CD4-positive, alpha-beta T cell treated with Interleukin-21 for 1 hour (primary cell): ENCODE measurements around the gene EGR1.
"Not testable (repeated sequence)": the region's sequence is repeated elsewhere in the genome, so short reads cannot be mapped to it uniquely, and the experiment has no call there.

Experiments used
- DNase-seq: peaks from one replicate; pipeline ENCODE4 v3.0.0-alpha.2; 2020

The EGR1 gene

GRCh38 chr5:138469540-138470321, 4.5 kb downstream of the EGR1 start:
- DNase-seq, result peak; percentile 67

DNA sequence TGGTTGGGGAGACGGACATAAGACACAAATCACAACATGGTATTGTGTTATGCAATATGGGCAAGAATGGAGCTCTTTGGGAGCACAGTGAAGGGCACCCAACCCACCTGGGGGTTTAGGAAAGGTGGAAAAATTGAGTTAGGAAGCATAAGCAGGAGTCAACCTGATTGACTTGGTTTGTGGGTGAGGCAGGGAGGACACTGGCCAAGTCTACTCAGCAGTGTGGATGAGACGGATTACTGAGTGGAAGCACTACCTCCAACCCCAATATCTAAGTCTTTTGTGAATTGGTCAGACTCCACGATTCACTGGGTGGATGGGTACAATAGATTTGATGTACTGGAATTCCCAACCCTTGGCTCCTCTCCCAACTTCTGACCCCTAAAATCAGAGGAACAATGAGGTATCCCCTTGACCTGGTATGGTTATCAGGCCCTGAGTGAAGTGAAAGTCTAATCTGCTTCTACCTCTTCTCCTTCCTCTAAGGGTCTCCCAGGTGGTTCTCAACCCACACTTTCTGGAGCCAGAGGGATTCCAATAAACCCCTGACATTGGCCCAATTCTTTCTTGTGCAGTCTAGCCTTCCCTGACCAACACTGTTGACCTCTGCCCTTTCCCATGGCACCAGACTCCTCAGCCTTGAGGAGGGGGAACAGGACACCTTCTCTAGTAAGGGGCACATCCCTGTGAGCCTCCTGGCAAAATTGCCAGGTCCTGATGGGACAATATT, 5.2 kb downstream of the EGR1 start:
- DNase-seq, result peak; percentile 38

- no peak for DNase-seq
Measured at GRCh38 chr5:138471052-138471361, 5.7 kb downstream of the EGR1 start.

DNA sequence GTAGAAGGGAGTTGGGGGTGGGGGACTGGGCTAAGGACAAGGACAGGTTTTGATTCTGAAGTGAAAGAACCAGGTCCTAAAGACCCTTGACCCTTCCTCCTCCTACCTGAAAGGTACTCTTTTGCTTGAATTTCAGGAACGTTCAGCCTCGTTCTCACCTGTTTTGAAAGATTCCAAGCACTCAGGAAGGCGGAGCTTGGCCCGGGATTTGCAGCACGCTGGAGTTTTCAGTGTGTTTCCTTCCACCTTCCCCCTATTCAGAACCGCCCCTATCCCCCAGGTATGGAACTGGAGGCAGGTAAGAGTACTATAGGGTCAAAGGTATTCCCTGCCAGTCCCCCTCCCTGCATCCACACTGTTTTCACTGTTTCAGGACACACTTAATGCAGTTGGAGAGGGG, 7.1 kb downstream of the EGR1 start:
- no peak for DNase-seq

DNA sequence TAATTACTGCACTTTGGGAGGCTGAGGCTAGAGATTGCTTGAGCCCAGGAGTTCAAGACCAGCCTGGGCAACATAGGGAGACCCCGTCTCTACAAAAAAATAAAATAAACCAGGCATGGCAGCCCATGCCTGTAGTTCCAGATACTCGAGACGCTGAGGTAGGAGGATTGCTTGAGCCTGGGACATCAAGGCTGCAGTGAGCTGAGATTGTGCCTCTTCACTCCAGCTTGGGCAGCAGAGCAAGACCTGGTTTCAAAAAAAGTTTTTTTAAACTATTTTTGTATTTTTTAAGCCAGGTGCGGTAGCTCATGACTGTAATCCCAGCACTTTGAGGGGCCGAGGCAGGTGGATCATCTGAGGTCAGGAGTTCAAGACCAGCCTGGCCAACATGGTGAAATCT, 7.9 kb downstream of the EGR1 start:
- not testable (repeated sequence) for DNase-seq

DNA sequence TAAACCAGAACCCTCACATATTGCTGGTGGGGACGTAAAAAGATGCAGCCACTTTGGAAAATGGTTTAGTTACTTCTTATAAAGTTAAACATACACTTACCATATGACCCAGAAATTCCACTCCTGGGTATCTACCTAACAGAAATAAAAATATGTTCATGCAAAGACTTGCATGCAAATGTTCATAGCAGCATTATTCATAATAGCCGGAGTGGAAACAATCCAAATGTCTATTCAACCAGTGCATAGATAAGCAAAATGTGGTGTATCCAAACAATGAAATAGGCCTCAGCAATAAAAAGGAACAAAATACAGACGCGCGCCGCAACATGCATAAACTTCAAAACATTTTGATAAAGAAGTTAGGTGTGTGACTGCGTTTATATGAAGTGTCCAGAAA, 11.6 kb downstream of the EGR1 start:
- DNase-seq, result no peak

DNA sequence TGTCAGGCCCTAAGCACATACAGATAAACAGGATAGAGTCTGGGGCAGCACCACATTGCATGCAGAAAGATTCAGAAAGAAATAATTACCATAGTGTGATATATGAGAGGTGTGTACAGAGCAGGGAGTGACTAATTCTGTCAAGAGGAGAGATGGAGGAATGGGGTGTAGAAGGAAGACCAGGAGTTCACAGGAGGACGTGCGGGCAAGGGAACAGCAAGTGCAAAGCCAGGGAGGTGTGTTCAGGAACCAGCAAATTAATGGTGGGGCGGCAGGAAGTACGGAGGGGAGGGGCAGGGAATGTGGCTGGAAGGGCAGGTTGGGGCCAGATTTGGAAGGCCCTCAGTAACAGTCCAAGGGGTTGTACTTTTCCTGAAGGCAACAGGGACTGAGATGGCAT, 17.4 kb downstream of the EGR1 start:
- no peak for DNase-seq

- DNase-seq, result no peak
Measured at GRCh38 chr5:138488481-138488945, 23.2 kb downstream of the EGR1 start.

GRCh38 chr5:138489683-138490061, 24.4 kb downstream of the EGR1 start:
- DNase-seq, result no peak

DNA sequence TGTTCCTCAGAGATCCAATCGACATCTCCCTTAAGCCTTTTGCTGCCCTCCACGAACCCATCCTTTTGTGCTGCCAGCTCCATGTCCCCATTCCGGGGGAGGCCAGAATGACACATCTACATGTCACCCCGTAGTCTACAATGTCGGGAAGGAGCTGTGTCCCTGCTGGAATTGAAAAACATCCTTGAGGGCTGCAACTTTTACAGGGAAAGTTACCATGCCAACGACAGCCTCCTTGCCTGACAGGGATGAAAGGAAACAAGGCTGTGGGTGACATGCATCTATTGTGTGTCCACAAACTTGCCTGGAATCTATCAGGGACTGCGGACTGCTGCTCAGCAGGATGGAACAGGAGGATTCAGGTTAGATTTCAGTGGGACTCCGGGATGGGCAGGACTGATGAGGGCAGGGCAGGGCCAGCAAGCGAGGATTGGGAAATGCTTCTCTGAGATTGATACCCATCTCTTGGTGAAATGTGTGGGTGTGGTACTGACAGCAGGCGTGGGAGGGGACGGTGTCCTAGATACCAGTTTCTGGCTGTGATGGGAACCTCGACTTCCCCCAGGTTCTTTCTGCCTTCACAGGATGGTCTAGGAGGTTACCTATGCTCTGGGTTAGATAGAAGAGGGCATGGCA, 25.5 kb downstream of the EGR1 start:
- DNase-seq, result no peak

- no peak for DNase-seq
Measured at GRCh38 chr5:138491284-138491648, 26.0 kb downstream of the EGR1 start.

- DNase-seq, result peak; percentile 90
Measured at GRCh38 chr5:138491669-138492559, 26.6 kb downstream of the EGR1 start.

GRCh38 chr5:138492560-138493045, 27.3 kb downstream of the EGR1 start:
- no peak for DNase-seq

DNA sequence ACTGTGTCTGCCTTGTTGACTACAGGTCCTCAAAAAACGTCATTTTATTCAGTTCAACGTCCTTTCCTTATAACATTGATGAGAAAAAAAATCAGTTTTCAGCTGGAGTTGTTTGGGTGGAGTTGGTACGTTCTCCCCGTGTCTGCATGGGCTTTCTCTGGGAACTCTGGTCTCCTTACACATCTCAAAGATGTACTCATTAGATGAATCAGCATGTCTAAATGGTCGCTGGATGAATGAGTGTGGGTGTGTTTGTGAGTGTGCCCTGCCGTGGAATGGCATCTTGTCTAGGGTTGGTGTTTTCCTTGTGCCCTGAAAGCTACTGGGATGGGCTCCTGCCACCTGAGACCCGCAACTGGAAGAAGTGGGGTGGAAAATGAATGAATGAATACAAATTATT, 30.1 kb downstream of the EGR1 start:
- DNase-seq, result no peak

DNA sequence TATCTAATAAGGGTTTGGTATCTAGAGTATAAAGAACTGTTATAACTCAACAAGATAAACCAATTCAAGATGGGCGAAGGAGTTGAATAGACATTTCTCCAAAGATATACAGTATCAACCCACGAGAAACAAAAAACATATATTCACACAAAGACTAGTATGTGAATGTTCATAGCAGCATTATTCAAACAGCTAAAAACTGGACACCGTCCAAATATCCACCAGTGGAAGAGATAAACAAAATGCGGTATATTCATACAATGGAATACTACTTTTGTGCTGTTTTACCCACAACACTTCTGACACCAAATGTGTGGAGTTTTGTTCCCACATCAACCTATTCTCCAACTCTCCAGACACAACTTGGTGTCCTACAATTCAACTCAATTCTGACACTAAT, 33.1 kb downstream of the EGR1 start:
- no peak for DNase-seq

DNA sequence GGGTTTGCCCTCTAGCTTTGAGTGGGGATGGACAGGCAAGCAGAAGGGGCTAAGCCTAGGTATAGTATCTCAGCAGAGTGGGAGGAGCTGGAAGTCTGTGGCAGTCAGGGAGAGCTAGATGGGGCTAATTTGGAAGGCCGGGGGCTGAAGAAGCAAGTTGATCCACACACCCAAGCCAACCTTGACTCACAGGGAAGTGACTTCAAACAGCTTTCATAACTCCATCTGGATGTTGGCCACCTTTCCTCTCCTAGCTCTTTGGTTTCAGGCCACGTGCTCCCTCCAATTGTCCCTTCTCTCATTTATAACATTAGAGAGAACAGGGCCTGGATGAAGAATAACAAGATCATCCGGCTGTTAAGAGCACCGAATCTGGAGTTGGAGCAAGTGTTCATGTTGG, 36.8 kb downstream of the EGR1 start:
- DNase-seq, result no peak

- no peak for DNase-seq
Measured at GRCh38 chr5:138502521-138502920, 37.2 kb downstream of the EGR1 start.

- peak; percentile 66 for DNase-seq
Measured at GRCh38 chr5:138503487-138504270, 38.4 kb downstream of the EGR1 start.

GRCh38 chr5:138504799-138505198, 39.5 kb downstream of the EGR1 start:
- no peak for DNase-seq

DNA sequence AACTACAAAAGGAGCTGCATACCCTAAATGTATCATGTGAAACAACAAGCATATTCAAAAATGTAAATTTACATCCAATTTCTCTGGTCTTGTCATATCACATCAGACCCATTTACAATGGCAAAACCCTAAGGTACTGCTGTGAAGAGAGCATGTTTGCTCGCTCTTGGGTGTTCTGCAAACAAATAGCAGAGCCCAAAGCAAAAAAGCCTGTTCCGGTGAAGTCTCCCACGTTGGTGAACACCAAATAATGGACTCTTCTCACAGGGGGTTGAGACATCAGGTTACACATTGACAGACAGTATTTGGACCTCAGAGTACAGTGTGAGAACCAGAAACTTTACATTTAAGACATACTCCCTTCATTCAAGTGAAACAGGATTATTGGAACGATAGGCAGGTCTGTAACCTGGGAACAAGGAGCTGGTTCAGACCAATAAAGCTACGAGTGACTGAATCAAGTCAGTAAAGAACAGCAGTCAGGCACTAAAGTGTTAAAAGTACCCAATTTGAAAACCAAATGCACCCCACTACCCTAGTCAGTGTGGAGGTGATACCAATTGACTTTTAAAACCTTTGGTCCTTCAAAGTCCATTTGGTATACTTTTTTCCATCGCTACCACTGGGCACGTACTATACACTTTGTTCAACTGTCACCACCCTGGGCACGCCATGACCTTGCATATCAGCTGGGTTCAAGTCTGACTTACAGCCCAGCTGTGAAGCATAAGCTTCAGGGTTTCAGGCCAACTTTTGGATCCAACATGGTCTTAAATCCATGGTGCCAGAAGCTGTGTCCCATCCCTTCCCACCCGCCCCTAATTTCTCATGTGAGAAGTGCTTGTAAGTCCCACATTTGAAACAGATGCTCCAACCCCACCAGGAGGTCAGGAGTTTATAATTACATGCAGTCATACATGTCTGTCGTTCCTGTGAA, 41.4 kb downstream of the EGR1 start:
- no peak for DNase-seq

GRCh38 chr5:138507485-138507884, 42.2 kb downstream of the EGR1 start:
- not testable (repeated sequence) for DNase-seq
